ENCODE data around the gene GGNBP2.
A peak's percentile ranks its signal among the peaks of the same experiment; 100 is the strongest.

GGNBP2 gene, protein sequence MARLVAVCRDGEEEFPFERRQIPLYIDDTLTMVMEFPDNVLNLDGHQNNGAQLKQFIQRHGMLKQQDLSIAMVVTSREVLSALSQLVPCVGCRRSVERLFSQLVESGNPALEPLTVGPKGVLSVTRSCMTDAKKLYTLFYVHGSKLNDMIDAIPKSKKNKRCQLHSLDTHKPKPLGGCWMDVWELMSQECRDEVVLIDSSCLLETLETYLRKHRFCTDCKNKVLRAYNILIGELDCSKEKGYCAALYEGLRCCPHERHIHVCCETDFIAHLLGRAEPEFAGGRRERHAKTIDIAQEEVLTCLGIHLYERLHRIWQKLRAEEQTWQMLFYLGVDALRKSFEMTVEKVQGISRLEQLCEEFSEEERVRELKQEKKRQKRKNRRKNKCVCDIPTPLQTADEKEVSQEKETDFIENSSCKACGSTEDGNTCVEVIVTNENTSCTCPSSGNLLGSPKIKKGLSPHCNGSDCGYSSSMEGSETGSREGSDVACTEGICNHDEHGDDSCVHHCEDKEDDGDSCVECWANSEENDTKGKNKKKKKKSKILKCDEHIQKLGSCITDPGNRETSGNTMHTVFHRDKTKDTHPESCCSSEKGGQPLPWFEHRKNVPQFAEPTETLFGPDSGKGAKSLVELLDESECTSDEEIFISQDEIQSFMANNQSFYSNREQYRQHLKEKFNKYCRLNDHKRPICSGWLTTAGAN

GRCh38 chr17:36544307-36545076 lies at the start of gene GGNBP2:
Gene GGNBP2, plus strand, starts transcription at chr17:36544919. Its CDS starts 806 bp downstream, at chr17:36545725.
- H3K4me3 ChIP-seq (ENCODE audit: low read length), result peak within 1 kb of the TSS; percentile 97
- TF ChIP-seq ZNF274 (IDR thresholded peaks at IDR 0.05; ENCODE audit: low read depth, low read length), result no peak

- H3K4me3 ChIP-seq (ENCODE audit: low read length), result no peak overlapping the region
- TF ChIP-seq ZNF274 (IDR thresholded peaks at IDR 0.05; ENCODE audit: low read depth, low read length), result no peak
These were observed 49.6 kb upstream of the GGNBP2 start for GRCh38 chr17:36495076-36495578.

DNA sequence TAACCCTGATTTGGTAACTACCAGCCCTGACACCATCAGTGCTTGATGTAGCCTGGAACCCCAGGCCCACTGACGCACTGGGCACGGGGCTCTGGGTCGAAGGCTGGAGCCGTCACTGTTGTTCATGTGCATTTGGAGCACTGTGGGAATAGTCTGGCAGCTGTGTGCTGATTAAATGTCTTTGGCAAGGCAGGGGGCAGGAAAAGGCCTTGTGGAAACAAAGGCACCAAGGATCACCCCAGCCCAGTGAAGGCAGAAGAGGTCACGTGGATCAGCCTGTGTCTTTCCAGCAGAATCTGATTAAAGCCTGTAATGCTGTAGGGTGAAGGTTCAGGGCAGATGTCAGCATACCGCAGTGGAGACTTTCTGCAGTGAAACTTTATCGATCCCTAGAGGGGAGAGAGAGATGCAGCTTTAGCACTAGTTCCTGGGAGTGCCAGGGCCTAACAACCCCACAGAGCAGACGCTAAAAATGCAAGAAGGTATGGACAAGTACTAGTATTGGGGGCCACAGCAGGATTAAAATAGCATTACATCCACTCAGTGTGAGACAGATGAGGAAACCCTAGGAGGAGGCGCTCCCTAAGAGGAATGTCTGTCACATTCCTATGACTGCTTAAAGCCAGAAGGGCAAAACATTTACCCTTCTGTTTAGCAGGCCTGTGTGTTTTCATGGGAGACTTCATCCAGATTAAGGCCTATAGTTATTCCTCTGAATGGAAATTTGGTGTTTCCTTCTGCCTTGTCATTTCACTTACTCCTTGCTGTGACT lies 48.5 kb upstream of the GGNBP2 start:
- no peak for TF ChIP-seq ZNF274 (IDR thresholded peaks at IDR 0.05; ENCODE audit: low read depth, low read length)
- no peak overlapping the region for H3K4me3 ChIP-seq (ENCODE audit: low read length)

- H3K4me3 ChIP-seq (ENCODE audit: low read length), result no peak overlapping the region
- TF ChIP-seq ZNF274 (IDR thresholded peaks at IDR 0.05; ENCODE audit: low read depth, low read length), result no peak
These were observed 46.6 kb upstream of the GGNBP2 start for GRCh38 chr17:36498155-36498554.

DNA sequence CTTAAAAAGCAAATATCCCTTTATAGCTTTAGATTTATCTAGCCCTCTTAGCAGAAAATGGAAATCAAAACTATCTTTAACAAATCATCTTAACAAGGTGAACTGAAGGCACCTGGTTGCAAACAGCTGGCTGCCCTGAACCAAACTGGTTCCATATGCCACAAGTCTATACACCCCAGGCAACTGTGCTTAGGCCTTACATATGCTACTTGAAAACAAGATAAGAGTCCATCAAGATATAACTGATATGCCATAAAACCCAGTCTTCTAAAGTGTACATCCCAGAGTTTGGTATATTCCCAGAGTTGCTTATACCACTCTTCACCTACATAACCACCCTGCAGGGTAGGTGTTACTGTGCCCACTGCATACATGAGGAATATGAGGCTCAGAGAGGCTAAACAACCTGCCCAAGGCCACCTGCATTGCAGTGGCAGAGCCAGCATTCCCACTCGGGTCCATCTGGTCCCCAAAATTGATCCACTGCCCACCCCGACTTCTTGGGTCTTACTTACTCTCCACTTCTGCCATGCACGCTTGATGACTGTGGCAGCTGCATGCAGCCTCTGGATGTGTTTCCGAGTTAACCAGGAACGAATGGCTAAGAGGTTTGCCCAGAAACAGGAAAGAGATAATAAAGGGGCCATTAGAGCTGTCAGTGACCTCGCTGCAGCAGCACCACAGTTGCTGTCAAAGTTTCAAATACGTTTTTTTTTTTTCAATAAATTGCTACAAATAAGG lies 46.0 kb upstream of the GGNBP2 start:
- TF ChIP-seq ZNF274 (IDR thresholded peaks at IDR 0.05; ENCODE audit: low read depth, low read length), result no peak
- no peak overlapping the region for H3K4me3 ChIP-seq (ENCODE audit: low read length)

GRCh38 chr17:36500745-36501225 lies 43.9 kb upstream of the GGNBP2 start:
- TF ChIP-seq ZNF274 (IDR thresholded peaks at IDR 0.05; ENCODE audit: low read depth, low read length), result no peak
- no peak overlapping the region for H3K4me3 ChIP-seq (ENCODE audit: low read length)

- H3K4me3 ChIP-seq (ENCODE audit: low read length), result no peak overlapping the region
- no peak for TF ChIP-seq ZNF274 (IDR thresholded peaks at IDR 0.05; ENCODE audit: low read depth, low read length)
These were observed 43.4 kb upstream of the GGNBP2 start for GRCh38 chr17:36501351-36501750.

DNA sequence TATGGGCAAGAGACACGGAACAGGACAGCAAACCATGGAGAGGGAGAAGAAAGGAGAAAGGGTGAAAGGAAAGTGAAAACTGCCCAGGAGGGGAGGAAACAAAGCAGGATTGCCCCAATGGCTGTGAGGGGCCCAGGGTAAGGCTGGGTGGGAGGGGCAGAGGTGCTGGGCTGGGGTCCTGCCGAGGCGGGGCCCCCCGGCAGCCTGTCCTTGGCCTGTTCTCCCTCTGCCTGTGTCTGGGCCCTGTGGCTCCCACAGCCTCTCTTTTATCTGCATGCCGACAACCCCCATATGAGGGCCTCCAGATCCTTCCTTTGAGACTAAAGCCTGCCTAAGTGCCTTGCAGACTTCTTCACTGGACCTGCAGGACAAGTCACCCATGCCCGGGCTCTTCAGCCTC lies 42.8 kb upstream of the GGNBP2 start:
- no peak for TF ChIP-seq ZNF274 (IDR thresholded peaks at IDR 0.05; ENCODE audit: low read depth, low read length)
- H3K4me3 ChIP-seq (ENCODE audit: low read length), result no peak overlapping the region

GRCh38 chr17:36503456-36504155 lies 41.1 kb upstream of the GGNBP2 start:
- H3K4me3 ChIP-seq (ENCODE audit: low read length), result no peak overlapping the region
- no peak for TF ChIP-seq ZNF274 (IDR thresholded peaks at IDR 0.05; ENCODE audit: low read depth, low read length)

GRCh38 chr17:36504156-36504545 lies 40.6 kb upstream of the GGNBP2 start:
- no peak for TF ChIP-seq ZNF274 (IDR thresholded peaks at IDR 0.05; ENCODE audit: low read depth, low read length)
- no peak overlapping the region for H3K4me3 ChIP-seq (ENCODE audit: low read length)

DNA sequence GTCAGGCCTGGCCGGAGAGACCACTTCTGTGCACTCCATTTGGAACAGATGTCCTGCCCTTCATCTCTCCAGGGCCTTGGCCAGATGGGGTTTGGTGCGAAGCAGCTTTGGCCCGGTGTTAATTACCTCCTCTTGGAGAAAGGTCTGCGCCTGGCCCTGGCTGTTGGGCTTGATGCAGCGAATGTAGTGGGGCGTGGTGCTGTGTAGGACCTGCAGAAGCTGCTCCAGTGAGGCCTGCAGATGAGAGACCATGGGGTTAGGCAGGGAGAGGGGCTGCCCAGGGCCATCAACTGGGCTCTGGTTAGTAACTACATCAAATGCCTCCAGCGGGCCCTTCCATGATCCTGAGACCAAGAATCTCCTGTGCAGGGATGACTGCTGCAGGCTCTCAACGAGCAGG lies 39.5 kb upstream of the GGNBP2 start:
- TF ChIP-seq ZNF274 (IDR thresholded peaks at IDR 0.05; ENCODE audit: low read depth, low read length), result no peak
- no peak overlapping the region for H3K4me3 ChIP-seq (ENCODE audit: low read length)

- no peak overlapping the region for H3K4me3 ChIP-seq (ENCODE audit: low read length)
- TF ChIP-seq ZNF274 (IDR thresholded peaks at IDR 0.05; ENCODE audit: low read depth, low read length), result no peak
These were observed 38.4 kb upstream of the GGNBP2 start for GRCh38 chr17:36506249-36506826.

Data from GM08714 (cell line).